Subcutaneous adipose tissue (tissue), 4 donors: ENCODE results near the gene LMAN1. TPM values are rescaled to one million over a fixed set of nuclear protein-coding genes. Genes with fewer than 3 reads are reported as not detected.

ENCODE experiments used
- total RNA-seq, 4 donors: library from RNA; depleted of rRNA; stranded (reverse); fragments of >200 nt; gene quantifications; one replicate each; pipeline ENCODE4 v1.1.0, GENCODE V29; 2016
- TF ChIP-seq, protein P1 (sequence below): fragments of 450-650 bp; IDR thresholded peaks from one replicate; pipeline ENCODE4 v1.5.1; 2016; ENCODE audit warnings: low read depth, mild to moderate bottlenecking, control low read depth, antibody characterized with exemption, moderate library complexity

Gene LMAN1
- total RNA-seq, 4 donors from 2014 or later = 69.5 to 103 (median 81.2) TPM

DNA sequence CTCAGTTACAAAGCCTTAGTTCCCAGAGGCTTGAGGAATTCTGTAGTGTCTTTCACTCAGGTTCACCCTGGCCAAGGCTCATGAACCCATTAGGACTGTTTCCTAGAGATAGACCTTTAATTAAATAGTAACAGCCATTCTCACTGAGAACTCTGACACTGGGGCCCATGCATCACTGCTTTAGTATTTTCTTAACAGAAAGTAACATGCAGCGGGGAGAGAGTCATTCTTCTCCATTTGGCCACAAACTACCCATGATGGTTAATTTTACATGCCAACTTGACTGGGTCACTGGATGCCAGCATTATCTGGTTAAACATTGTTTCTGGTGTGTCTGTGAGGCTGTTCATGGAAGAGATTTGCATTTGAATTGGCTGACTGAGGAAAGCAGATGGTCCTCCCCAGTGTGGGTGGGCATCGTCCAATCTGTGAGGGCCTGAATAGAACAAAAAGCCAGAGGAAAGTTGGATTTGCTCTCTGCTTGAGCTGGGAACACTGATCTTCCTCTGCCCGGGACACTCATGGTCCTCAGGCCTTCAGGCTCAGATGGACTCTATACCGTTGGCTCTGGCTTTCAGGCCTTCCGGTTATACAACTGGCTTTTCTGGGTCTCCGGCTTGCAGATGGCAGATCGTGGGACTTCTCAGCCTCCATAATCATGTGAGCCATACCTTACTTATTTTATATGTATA is 35.0 kb downstream of the LMAN1 start:
- TF ChIP-seq, protein P1, sequence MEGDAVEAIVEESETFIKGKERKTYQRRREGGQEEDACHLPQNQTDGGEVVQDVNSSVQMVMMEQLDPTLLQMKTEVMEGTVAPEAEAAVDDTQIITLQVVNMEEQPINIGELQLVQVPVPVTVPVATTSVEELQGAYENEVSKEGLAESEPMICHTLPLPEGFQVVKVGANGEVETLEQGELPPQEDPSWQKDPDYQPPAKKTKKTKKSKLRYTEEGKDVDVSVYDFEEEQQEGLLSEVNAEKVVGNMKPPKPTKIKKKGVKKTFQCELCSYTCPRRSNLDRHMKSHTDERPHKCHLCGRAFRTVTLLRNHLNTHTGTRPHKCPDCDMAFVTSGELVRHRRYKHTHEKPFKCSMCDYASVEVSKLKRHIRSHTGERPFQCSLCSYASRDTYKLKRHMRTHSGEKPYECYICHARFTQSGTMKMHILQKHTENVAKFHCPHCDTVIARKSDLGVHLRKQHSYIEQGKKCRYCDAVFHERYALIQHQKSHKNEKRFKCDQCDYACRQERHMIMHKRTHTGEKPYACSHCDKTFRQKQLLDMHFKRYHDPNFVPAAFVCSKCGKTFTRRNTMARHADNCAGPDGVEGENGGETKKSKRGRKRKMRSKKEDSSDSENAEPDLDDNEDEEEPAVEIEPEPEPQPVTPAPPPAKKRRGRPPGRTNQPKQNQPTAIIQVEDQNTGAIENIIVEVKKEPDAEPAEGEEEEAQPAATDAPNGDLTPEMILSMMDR = no peak

- TF ChIP-seq, protein P1 = no peak
Measured at GRCh38 chr18:59318460-59319050, 40.5 kb downstream of the LMAN1 start, which contains the start of gene CPLX4. TSS of gene CPLX4 (minus strand) at chr18:59318649. CDS start at chr18:59318462, 187 bp downstream.

GRCh38 chr18:59311631-59312030 is 47.4 kb downstream of the LMAN1 start:
- TF ChIP-seq, protein P1 = no peak

DNA sequence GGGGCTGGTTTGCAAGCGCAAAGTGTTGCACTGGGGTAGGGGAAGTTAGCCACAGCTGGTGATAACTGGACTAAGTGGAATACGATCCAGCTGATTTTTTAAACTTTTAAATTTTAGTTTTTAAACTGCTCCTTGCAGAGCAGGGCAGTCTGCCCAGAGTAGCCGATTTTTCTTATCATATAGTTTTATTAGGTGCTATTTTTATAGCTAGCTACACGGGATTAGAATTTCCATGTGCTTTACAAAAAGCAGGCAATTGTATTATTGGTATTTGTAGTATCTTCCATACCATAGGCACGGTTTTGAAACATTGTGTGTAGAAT is 50.2 kb downstream of the LMAN1 start:
- TF ChIP-seq, protein P1 = no peak

GRCh38 chr18:59308248-59308937 is 50.7 kb downstream of the LMAN1 start:
- TF ChIP-seq, protein P1 = no peak

- TF ChIP-seq, protein P1 = no peak
Measured at GRCh38 chr18:59306640-59307039, 52.4 kb downstream of the LMAN1 start.

- TF ChIP-seq, protein P1 = no peak
Measured at GRCh38 chr18:59305295-59305694, 53.8 kb downstream of the LMAN1 start.
